Stimulated activated naive CD4-positive, alpha-beta T cell (primary cell): ENCODE measurements around the gene VCP.

Experiments
- DNase-seq, 6 experiments: peaks; one replicate each; lab custom pipeline; 2025; lab: John Stamatoyannopoulos, UW

VCP gene

DNA sequence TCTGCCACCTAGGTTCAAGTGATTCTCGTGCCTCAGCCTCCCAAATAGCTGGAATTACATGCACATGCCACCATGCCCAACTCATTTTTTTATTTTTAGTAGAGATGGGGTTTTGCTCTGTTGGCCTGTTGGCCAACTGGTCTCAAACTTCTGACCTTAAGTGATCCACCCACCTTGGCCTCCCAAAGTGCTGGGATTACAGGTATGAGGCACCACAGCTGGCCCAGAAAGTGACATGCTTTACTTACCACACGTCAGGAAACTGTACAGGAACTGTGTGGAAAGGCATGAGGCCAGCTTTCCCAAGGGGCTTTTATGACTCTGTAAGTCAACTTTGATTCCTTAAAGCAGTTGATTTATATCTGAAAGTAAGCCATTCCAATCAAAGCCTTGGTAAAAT is 57.9 kb downstream of the VCP start:
- no peak for DNase-seq

DNA sequence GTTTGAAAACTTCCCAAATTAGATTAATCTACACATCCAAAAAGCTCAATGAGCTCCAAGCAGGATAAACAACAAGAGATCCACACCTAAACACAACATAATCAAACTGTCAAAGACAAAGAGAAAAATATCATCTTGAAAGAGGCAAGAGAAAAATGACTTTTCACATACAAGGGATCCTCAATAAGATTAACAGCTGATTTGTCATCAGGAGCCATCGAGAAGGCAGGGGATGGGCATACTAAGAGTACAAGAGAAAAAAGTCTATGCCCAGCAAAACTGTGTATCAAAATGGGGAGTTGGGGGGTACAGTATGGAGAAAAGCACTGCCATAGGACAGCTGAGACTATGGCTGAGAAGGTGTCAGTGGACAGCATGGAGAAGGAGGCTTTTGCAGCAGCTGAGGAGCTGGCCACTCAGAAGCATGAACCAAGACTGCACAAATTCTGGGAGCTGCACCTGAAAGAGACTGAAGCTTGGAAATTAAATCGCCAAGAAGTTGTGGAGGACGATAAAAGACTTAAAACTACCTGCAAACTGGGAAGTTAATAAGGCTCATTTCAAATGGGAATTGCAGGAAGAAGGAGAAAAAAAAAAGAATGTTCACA is 62.0 kb downstream of the VCP start:
- no peak for DNase-seq
